HG03135 (cell line): ENCODE measurements around the gene CSGALNACT2.

Source experiments
- ATAC-seq: cut with Tn5 transposase; IDR thresholded peaks from one replicate; pipeline ENCODE4 v1.9.1; 2021; ENCODE audit warnings: mild to moderate bottlenecking, moderate library complexity; ENCODE audit not compliant: unreplicated experiment

Gene CSGALNACT2

GRCh38 chr10:43111921-43112607 lies 26.2 kb upstream of the CSGALNACT2 start:
- no peak for ATAC-seq

- no peak for ATAC-seq
These were observed 25.7 kb upstream of the CSGALNACT2 start for GRCh38 chr10:43112608-43112961.

- ATAC-seq, result no peak
These were observed 24.8 kb upstream of the CSGALNACT2 start for GRCh38 chr10:43113201-43114087.

GRCh38 chr10:43114088-43114742 lies 24.0 kb upstream of the CSGALNACT2 start:
- ATAC-seq, result no peak

- ATAC-seq, result no peak
These were observed 23.3 kb upstream of the CSGALNACT2 start for GRCh38 chr10:43114743-43115611.

- no peak for ATAC-seq
These were observed 22.2 kb upstream of the CSGALNACT2 start for GRCh38 chr10:43115881-43116595.

GRCh38 chr10:43116596-43116995 lies 21.6 kb upstream of the CSGALNACT2 start:
- ATAC-seq, result no peak

GRCh38 chr10:43117031-43117776 lies 21.0 kb upstream of the CSGALNACT2 start:
- ATAC-seq, result no peak

GRCh38 chr10:43117777-43118583 lies 20.3 kb upstream of the CSGALNACT2 start:
- no peak for ATAC-seq

- ATAC-seq, result no peak
These were observed 19.4 kb upstream of the CSGALNACT2 start for GRCh38 chr10:43118631-43119415.

- no peak for ATAC-seq
These were observed 18.7 kb upstream of the CSGALNACT2 start for GRCh38 chr10:43119416-43120115.

- no peak for ATAC-seq
These were observed 17.9 kb upstream of the CSGALNACT2 start for GRCh38 chr10:43120116-43120928.

GRCh38 chr10:43120929-43121314 lies 17.3 kb upstream of the CSGALNACT2 start:
- ATAC-seq, result peak; percentile 84

- ATAC-seq, result no peak
These were observed 16.8 kb upstream of the CSGALNACT2 start for GRCh38 chr10:43121444-43121843.

GRCh38 chr10:43122096-43122495 lies 16.1 kb upstream of the CSGALNACT2 start:
- no peak for ATAC-seq

- ATAC-seq, result no peak
These were observed 15.4 kb upstream of the CSGALNACT2 start for GRCh38 chr10:43122826-43123225.
